GM18861 (cell line): ENCODE results near the gene CPLANE2.
"Not testable (repeated sequence)": the region's sequence is repeated elsewhere in the genome, so short reads cannot be mapped to it uniquely, and the experiment has no call there.

ENCODE experiments used
- ATAC-seq: cut with Tn5 transposase; IDR thresholded peaks from one replicate; pipeline ENCODE4 v1.9.1; 2021; ENCODE audit not compliant: unreplicated experiment

Gene CPLANE2

DNA sequence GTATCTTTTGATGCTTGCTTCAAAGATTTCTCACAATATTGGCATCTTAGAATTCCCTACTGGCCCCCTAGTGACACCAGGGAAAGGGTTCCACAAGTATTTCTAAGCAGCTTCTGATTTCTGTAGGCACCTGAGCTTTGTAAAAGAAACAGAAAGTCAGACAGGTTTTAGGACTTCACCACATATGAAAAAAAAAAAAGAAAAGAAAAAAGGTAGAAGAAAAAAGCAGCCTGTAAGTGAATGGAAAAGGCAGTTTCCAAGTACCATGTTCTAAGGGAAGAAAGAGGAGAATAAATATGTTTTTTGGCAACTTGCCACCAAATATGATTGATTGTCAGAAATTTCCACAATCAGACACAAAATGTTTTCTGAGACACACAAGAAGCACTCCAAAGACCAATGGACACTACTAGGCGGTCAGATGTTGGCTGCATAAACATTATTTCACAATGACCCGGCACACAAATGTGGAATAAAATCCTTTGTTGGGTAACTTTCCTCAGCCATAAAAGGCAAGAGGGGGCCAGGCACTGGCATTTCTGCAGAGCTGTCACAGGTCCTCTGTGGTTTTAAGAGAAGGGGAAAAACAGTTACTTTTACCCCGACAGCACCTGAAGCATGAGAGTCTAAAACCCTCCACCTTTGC is 12.7 kb upstream of the CPLANE2 start:
- ATAC-seq, result no peak

DNA sequence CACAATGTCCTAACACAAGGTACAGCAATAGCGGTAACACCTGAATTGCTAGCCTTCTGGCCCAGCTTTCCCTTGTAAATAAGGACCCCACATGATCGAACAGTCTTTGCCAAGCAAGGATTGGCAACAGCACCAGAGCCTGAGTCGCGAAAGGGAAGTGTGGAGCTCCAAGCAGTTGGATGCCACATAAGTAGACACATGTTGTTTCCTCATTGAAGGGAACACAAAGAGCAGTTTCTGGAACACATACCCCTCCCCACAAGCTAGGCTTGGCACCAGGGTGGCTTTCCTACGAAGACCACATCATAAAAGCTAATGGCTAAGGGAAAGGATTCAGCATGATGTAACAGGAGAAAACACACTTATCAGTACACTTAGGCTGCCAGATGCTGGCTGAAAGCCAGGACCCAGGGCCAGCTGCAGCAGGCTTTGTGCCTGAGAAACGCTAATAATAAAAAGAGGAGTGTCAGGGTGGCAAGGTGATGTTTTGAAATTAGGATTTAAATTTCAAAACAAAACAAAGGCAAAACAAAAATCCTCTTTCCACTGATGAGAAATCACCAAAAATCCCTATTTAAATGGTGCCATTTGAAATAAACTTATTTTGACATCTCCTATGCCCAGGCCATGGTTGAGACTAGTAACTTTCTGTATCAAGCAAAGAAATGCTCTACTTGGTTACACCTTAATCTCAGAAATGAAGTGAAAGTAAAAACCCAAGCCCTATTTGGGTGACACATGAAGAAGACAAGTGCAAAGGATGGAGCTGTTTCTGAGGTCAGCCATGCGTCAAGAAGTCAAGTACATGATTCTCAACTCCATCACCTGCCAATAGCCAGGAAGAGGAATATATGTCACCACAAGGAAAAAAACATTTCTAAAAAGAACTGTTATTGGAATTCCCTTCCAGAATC is 11.9 kb upstream of the CPLANE2 start:
- ATAC-seq, result peak; percentile 46

GRCh38 chr1:16248007-16248436 is 11.0 kb upstream of the CPLANE2 start:
- ATAC-seq, result no peak

DNA sequence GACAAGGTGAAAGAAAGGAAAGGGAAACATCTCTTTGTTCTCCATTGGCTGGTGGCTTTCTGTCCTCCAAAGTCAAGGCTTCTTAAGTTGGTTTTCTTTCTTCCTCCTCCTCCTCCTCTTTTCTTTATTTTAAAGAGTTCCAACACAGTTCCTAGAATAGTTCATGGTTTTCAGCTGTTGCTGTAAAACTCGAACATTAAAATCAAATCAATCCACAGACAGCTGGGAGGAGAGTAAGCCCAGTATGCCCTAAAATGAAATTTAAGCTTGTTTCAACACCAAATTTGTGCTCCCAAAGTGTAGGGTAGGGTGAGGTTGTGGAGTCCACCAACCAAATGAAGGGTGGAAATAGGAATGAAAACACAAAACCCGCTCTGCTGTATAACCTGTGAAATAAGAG is 10.5 kb upstream of the CPLANE2 start:
- no peak for ATAC-seq

GRCh38 chr1:16246961-16247360 is 10.0 kb upstream of the CPLANE2 start:
- ATAC-seq, result no peak

DNA sequence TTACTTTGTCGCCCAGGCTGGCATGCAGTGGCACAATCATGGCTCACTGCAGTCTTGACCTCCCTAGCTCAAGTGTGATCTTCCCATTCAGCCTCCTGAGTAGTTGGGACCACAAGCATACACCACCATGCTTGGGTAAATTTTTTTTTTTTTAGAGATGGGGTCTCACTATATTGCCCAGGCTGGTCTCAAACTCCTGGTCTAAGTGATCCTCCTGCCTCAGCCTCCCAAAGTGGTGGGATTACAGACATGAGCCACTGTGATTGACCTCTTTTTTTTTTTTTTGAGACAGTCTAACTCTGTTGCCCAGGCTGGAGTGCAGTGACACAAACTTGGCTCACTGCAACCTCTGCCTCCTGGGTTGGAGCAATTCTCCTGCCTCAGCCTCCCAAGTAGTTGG is 9.3 kb upstream of the CPLANE2 start:
- not testable (repeated sequence) for ATAC-seq

DNA sequence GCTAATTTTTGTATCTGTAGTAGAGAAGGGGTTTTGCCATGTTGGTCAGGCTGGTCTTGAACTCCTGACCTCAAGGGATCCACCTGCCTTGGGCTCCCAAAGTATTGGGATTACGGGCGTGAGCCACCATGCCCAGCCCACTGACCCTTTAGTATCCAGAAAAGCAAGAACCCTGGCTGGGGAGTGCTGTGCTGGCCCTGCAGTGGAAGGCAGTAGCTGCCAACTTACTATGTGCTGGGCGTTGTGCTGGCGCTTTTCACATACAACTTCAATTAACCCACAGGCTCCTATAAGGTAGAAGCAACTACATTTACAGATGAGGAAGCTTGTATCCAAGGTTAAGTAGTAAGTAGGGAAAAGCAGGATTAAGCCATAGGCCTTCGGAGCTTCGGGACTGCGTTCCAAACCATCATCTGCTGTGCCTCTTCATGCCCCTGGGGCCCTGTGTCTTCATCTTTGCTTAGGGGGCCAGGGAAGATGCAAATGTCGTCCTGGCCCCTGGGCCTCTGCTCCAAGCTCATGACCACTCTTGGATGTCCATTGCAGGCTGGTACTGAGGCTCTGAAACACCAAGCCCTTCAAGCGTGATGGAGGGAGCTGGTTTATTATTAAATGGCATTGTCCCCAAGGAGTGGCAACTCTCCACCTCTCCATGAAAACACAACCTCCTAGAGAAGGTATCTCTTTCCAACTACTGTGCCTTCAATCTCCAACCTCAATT is 8.7 kb upstream of the CPLANE2 start:
- ATAC-seq, result no peak

GRCh38 chr1:16244650-16245285 is 7.8 kb upstream of the CPLANE2 start:
- no peak for ATAC-seq

DNA sequence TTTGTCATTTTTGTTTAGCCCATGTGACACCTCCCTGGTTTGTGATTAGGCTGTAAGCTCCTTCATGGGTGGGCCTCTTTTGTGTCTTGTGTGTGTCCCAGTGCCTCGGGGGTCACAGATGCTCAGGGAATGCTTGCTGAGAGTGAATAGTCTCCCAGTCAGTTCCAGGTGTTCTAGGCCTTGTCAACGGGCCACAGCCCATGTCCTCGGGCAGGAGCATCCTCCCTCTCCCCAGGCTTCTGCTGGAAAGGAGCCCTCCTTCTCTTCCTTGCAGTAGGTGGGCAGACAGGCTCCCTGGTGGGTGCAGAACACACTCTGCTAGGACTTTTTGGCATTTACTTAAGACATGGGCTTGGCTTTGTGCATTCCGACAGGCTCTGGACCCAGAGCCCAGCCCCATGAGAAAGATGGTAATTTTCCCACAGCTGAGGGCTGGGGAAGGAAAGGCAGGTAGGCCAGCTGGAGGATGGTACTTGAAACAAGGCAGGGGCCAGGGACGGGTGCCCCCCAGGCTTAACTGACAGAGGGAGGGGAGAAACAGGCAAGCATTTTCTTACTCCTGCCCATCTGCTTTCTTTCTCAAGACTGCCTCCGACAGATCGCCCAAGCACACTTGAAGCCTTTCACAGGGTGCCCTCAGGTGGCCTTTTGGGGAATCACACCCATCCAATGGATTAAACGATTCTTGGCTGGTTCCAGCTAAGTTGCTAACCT is 7.1 kb upstream of the CPLANE2 start:
- no peak for ATAC-seq

DNA sequence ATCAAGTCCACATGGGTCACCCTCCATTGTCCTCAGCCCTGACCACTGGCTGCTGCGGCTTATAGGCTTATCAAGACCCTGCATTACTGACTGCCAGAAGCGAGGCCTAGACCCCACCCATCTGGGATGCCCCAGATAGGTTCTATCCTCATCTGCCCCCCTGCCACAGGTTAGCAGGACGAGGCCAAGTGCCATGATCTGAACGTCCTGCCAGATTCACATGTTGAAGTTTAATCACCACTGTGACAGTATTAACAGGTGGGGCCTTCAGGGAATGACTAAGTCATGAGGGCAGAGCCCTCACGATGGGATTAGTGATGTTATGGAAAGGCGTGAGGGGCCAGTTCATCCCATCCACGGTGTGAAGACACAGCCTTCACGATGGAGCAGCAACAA is 6.2 kb upstream of the CPLANE2 start:
- no peak for ATAC-seq

DNA sequence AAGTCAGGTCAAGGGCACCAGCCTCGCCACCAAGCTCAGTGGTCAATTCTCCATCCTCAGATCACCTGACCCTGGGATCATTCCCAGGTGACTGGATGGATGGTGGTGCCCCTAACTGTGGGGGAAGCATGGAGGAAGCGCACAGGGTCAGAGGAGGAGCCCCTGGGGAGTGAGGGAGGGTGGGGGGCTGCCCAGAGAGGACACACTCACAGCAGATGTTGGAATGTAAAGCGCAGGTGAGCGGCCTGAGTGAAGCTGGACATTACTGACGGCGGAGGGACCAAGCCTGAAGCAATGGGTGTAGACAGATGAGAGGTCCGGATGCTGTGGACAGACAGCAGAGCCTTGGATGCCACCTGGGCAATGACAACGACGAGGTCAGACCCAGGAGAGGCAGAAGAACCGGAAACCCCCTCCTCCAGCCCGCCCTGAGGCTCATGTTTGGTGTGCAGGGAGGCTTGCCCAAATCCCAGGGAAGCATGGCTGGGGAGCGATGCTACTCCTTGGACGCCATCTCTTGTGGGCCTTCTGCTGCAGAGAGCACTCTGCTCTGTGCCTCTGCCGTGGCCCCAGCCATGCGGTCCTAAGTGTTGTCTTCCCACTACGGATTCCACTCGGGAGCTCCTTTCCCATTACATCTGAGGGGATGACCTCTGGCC is 5.7 kb upstream of the CPLANE2 start:
- ATAC-seq, result no peak

DNA sequence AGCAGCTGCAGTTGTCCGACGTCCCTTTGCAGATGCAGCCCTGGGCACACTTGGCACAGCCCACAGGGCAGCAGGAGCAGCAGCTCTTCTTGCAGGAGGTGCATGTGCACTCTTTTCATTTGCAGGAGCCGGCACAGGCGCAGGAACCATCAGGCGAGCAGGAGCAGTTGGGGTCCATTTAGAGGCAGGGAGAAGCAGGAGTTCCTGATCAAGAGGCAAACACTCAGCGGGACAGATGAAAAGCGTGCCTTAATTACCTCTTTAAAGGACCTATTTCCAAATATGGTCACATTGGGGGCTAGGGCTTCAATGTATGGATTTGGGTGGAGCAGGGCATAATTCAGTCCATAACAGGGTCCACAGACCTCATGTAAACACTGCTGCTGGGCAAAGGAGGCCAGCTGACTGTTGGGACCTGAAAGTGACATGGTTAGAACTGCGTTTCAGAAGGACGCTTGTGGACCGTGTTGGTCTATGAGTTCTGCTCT is 4.3 kb upstream of the CPLANE2 start:
- no peak for ATAC-seq

- no peak for ATAC-seq
Measured at GRCh38 chr1:16239972-16240491, 3.0 kb upstream of the CPLANE2 start.

- no peak for ATAC-seq
Measured at GRCh38 chr1:16237343-16237830, 404 bp upstream of the CPLANE2 start.

- ATAC-seq, result peak; percentile 41
Measured at GRCh38 chr1:16235944-16236510, 956 bp downstream of the CPLANE2 start.

- ATAC-seq, result no peak
Measured at GRCh38 chr1:16235347-16235746, 1.6 kb downstream of the CPLANE2 start.

GRCh38 chr1:16233431-16233830 is 3.6 kb downstream of the CPLANE2 start:
- no peak for ATAC-seq

- no peak for ATAC-seq
Measured at GRCh38 chr1:16232316-16232710, 4.7 kb downstream of the CPLANE2 start.
